Endothelial cell of umbilical vein (primary cell): ENCODE measurements around the gene SPTBN4.

Source experiments
- EZH2 ChIP-seq: IDR thresholded peaks from 2 replicates; pipeline ENCODE4 v1.6.1; 2012; ENCODE audit warnings: borderline replicate concordance, low read depth, mild to moderate bottlenecking, moderate library complexity, low read length, inconsistent platforms; ENCODE audit not compliant: severe bottlenecking
- FOS ChIP-seq: IDR thresholded peaks from 2 replicates; pipeline ENCODE4 v1.6.1; 2011; ENCODE audit warnings: mild to moderate bottlenecking, low read length, moderate library complexity, borderline replicate concordance; ENCODE audit not compliant: insufficient read depth
- GATA2 ChIP-seq: IDR thresholded peaks from 2 replicates; pipeline ENCODE4 v1.7.0; 2011; ENCODE audit warnings: low read depth, mild to moderate bottlenecking, moderate library complexity, mixed read lengths, low read length; ENCODE audit not compliant: insufficient read length, insufficient read depth
- JUN ChIP-seq: IDR thresholded peaks from 2 replicates; pipeline ENCODE4 v1.6.1; 2011; ENCODE audit warnings: borderline replicate concordance, low read depth; ENCODE audit not compliant: insufficient read length, insufficient read depth
- MYC ChIP-seq: IDR thresholded peaks from one replicate; pipeline ENCODE4 v1.6.1; 2011; ENCODE audit warnings: mild to moderate bottlenecking, low read depth, low read length
- POLR2A ChIP-seq: IDR thresholded peaks from 2 replicates; pipeline ENCODE4 v1.6.1; 2012; ENCODE audit warnings: low read depth, mild to moderate bottlenecking, control low read depth, low read length
- POLR2AphosphoS5 ChIP-seq: IDR thresholded peaks from 2 replicates; pipeline ENCODE4 v1.6.1; 2012; ENCODE audit warnings: low read depth, mild to moderate bottlenecking, control low read depth, low read length, moderate library complexity; ENCODE audit not compliant: insufficient read depth
- TF ChIP-seq, protein P1 (sequence below), 2 donors: IDR thresholded peaks; 1 replicate in 1 of 2; 2 replicates in 1 of 2; pipeline ENCODE4 v1.5.1; 2011; ENCODE audit warnings: low read length in 2 of 2, mild to moderate bottlenecking in 2 of 2, moderate library complexity in 2 of 2, control low read depth in 1 of 2, inconsistent platforms in 1 of 2, low read depth in 1 of 2; ENCODE audit not compliant: insufficient read depth in 1 of 2; ENCODE audit errors: extremely low read depth in 1 of 2
- TF ChIP-seq, protein P2 (sequence below): IDR thresholded peaks from 2 replicates; pipeline ENCODE4 v1.6.1; 2011; ENCODE audit not compliant: insufficient read depth, insufficient read length

- TF ChIP-seq, protein P1, sequence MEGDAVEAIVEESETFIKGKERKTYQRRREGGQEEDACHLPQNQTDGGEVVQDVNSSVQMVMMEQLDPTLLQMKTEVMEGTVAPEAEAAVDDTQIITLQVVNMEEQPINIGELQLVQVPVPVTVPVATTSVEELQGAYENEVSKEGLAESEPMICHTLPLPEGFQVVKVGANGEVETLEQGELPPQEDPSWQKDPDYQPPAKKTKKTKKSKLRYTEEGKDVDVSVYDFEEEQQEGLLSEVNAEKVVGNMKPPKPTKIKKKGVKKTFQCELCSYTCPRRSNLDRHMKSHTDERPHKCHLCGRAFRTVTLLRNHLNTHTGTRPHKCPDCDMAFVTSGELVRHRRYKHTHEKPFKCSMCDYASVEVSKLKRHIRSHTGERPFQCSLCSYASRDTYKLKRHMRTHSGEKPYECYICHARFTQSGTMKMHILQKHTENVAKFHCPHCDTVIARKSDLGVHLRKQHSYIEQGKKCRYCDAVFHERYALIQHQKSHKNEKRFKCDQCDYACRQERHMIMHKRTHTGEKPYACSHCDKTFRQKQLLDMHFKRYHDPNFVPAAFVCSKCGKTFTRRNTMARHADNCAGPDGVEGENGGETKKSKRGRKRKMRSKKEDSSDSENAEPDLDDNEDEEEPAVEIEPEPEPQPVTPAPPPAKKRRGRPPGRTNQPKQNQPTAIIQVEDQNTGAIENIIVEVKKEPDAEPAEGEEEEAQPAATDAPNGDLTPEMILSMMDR (IDR thresholded peaks at IDR 0.05; ENCODE audit: extremely low read depth in 1 of 2, insufficient read depth in 1 of 2, low read depth in 1 of 2, low read length in 2 of 2): no peak
- TF ChIP-seq EZH2: no peak
- no peak for TF ChIP-seq POLR2A
- no peak for TF ChIP-seq JUN
- TF ChIP-seq POLR2AphosphoS5: no peak
- TF ChIP-seq, protein P2, sequence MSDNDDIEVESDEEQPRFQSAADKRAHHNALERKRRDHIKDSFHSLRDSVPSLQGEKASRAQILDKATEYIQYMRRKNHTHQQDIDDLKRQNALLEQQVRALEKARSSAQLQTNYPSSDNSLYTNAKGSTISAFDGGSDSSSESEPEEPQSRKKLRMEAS: no peak
- TF ChIP-seq MYC: no peak
- no peak for TF ChIP-seq FOS
- no peak for TF ChIP-seq GATA2
Measured at GRCh38 chr19:40565355-40565754, 98.6 kb downstream of the SPTBN4 start.
